ENCODE data around the gene RABAC1. TPM values are rescaled to one million over a fixed set of nuclear protein-coding genes. Genes with fewer than 3 reads are reported as not detected.
A peak's percentile ranks its signal among the peaks of the same experiment; 100 is the strongest.

The RABAC1 gene
- total RNA-seq, 3 donors from 2014 or later (not counting 1 experiment from before 2014, with no cell fraction given): 76.8 to 100.0 (median 78.4) TPM

GRCh38 chr19:41944336-41944735 is 14.8 kb downstream of the RABAC1 start:
- 74% methylated on average over 2 of the region's 2 CpGs for WGBS (ENCODE audit: insufficient coverage)
- H3K27ac Mint-ChIP-seq: peak overlapping the region; percentile 93 to 97
- H3K9me3 Mint-ChIP-seq: no peaks in the 10 kb centered on the region
- intact Hi-C loops (cut with micrococcal nuclease): no loop called here
- Histone ChIP-seq H3K4me1 (ENCODE audit: control insufficient read depth, insufficient read depth, low read length) (peaks cover 62% of the 10 kb centered on the region), H3K36me3 (ENCODE audit: control insufficient read depth, insufficient read depth, low read length) (no peaks in the 10 kb centered on the region), H3K9me3 (ENCODE audit: control insufficient read depth, insufficient read depth, low read length) (no peaks in the 10 kb centered on the region), H3K27me3 (ENCODE audit: control insufficient read depth, insufficient read depth, low read length) (peaks cover 11% of the 10 kb centered on the region), H3K4me3 (ENCODE audit: low read length) (no peak overlapping the region), H3K27ac (ENCODE audit: low read length) (peak overlapping the region; percentile 81)
- H3K36me3 Mint-ChIP-seq: no peaks in the 10 kb centered on the region
- peaks cover 44 to 69% of the 10 kb centered on the region in 2 donors for H3K4me1 Mint-ChIP-seq
- ATAC-seq: peak in 1 of 3 donors; percentile 7
- TF ChIP-seq, protein P1, sequence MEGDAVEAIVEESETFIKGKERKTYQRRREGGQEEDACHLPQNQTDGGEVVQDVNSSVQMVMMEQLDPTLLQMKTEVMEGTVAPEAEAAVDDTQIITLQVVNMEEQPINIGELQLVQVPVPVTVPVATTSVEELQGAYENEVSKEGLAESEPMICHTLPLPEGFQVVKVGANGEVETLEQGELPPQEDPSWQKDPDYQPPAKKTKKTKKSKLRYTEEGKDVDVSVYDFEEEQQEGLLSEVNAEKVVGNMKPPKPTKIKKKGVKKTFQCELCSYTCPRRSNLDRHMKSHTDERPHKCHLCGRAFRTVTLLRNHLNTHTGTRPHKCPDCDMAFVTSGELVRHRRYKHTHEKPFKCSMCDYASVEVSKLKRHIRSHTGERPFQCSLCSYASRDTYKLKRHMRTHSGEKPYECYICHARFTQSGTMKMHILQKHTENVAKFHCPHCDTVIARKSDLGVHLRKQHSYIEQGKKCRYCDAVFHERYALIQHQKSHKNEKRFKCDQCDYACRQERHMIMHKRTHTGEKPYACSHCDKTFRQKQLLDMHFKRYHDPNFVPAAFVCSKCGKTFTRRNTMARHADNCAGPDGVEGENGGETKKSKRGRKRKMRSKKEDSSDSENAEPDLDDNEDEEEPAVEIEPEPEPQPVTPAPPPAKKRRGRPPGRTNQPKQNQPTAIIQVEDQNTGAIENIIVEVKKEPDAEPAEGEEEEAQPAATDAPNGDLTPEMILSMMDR (IDR thresholded peaks at IDR 0.05): no peak
- H3K27me3 Mint-ChIP-seq (ENCODE audit: low read depth in 2 of 2): peaks cover 14 to 17% of the 10 kb centered on the region in 2 donors
- H3K4me3 Mint-ChIP-seq: peak overlapping the region; percentile 6
- peak in 1 of 2 donors; percentile 58 for DNase-seq

- no peak for DNase-seq
- ATAC-seq: no peak
- Histone ChIP-seq H3K36me3 (ENCODE audit: control insufficient read depth, insufficient read depth, low read length) (no peaks in the 10 kb centered on the region), H3K27ac (ENCODE audit: low read length) (peak overlapping the region; percentile 39), H3K4me1 (ENCODE audit: control insufficient read depth, insufficient read depth, low read length) (peaks cover 57% of the 10 kb centered on the region), H3K27me3 (ENCODE audit: control insufficient read depth, insufficient read depth, low read length) (peaks cover 11% of the 10 kb centered on the region), H3K9me3 (ENCODE audit: control insufficient read depth, insufficient read depth, low read length) (no peaks in the 10 kb centered on the region), H3K4me3 (ENCODE audit: low read length) (no peak overlapping the region)
- H3K27me3 Mint-ChIP-seq (ENCODE audit: low read depth in 2 of 2): peaks cover 14 to 24% of the 10 kb centered on the region in 2 donors
- peak overlapping the region; percentile 68 to 69 for H3K27ac Mint-ChIP-seq
- WGBS (ENCODE audit: insufficient coverage): 89% methylated on average over 8 of the region's 9 CpGs
- intact Hi-C loops (cut with micrococcal nuclease): no loop called here
- peaks cover 33 to 63% of the 10 kb centered on the region in 2 donors for H3K4me1 Mint-ChIP-seq
- H3K4me3 Mint-ChIP-seq: peak overlapping the region; percentile 78
- TF ChIP-seq, protein P1 (IDR thresholded peaks at IDR 0.05): no peak
- H3K9me3 Mint-ChIP-seq: no peaks in the 10 kb centered on the region
- no peaks in the 10 kb centered on the region for H3K36me3 Mint-ChIP-seq
Measured at GRCh38 chr19:41941410-41942202, 17.5 kb downstream of the RABAC1 start.

DNA sequence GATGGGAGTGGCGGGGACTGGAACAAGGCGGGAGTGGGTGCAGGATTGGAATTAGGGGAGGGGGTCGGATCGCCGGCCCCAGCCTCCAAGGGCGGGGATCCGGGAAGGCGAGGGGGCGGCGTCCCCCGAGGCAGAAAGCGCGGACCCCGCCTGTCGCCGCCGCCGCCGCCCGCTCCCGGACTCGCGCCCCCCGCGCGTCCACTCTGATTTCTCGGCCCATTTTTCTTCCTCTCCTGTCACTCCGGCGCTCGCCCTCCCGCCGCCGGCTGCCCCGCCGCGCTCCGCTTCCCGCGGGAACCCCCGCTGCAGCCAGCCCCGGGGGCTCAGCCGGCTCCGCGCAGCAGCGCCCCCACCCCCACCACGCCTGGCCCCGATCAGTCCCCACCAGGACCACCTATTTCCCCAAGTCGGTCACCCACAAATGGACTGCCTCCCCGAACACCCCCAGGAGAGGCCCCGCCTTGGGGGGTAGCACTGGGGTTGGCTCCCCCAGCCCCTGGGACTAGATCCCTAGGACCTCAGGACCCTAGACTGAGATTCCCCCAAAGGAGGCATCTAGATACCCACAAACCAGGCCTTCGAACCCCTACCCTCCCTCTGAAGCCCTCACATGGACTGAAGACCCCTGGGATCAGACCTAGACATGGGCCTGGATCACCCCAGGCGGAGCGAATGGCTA is 18.3 kb downstream of the RABAC1 start:
- Mint-ChIP-seq H3K27ac (peak overlapping the region; percentile 68 to 69), H3K27me3 (ENCODE audit: low read depth in 2 of 2) (peaks cover 14 to 28% of the 10 kb centered on the region in 2 donors), H3K4me3 (peak overlapping the region; percentile 81), H3K36me3 (no peaks in the 10 kb centered on the region), H3K4me1 (peaks cover 33 to 63% of the 10 kb centered on the region in 2 donors), H3K9me3 (no peaks in the 10 kb centered on the region)
- intact Hi-C loops (cut with micrococcal nuclease): no loop called here
- Histone ChIP-seq H3K4me3 (ENCODE audit: low read length) (peak overlapping the region; percentile 46), H3K27me3 (ENCODE audit: control insufficient read depth, insufficient read depth, low read length) (peaks cover 11% of the 10 kb centered on the region), H3K27ac (ENCODE audit: low read length) (peak overlapping the region; percentile 52), H3K9me3 (ENCODE audit: control insufficient read depth, insufficient read depth, low read length) (no peaks in the 10 kb centered on the region), H3K4me1 (ENCODE audit: control insufficient read depth, insufficient read depth, low read length) (peaks cover 57% of the 10 kb centered on the region), H3K36me3 (ENCODE audit: control insufficient read depth, insufficient read depth, low read length) (no peaks in the 10 kb centered on the region)
- DNase-seq (peak in 1 of 2 donors; percentile 44), ATAC-seq (no peak)
- WGBS (ENCODE audit: insufficient coverage): 9% methylated on average over 53 of the region's 53 CpGs
- TF ChIP-seq, protein P1 (IDR thresholded peaks at IDR 0.05): no peak
